NCI-H82 (cell line): Measurements from ENCODE around the gene FANK1.
"Not testable (repeated sequence)": the region's sequence is repeated elsewhere in the genome, so short reads cannot be mapped to it uniquely, and the experiment has no call there.

Experiments used
- DNase-seq: peaks from one replicate; lab custom pipeline; 2025; lab: John Stamatoyannopoulos, UW

The FANK1 gene

GRCh38 chr10:125928928-125929585 lies 32.7 kb downstream of the FANK1 start:
- DNase-seq: peak; percentile 61

GRCh38 chr10:125929618-125930017 lies 33.3 kb downstream of the FANK1 start:
- no peak for DNase-seq

GRCh38 chr10:125933693-125934092 lies 37.3 kb downstream of the FANK1 start:
- DNase-seq: no peak

GRCh38 chr10:125936331-125936730 lies 40.0 kb downstream of the FANK1 start:
- DNase-seq: no peak

- DNase-seq: no peak
Observed at GRCh38 chr10:125940515-125940914, 44.2 kb downstream of the FANK1 start.

DNA sequence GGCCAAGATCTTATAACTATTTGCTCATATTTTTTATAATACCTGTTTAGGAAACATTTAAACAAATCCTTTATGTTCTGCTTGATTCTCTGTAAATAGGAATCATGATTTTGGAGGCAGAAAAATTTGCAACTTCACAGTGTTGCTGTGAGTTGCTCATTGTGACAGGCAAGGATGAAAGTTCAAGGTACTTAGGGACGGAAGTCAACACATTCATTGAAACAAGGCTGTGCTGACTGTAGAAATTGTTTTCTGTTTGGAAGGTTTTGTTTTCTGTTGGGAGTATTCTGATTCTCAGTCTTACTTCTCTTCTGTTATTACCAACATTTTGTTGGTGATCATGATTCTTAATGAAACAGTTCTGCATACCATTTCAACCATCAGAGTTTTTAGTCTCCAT lies 54.9 kb downstream of the FANK1 start:
- no peak for DNase-seq

DNA sequence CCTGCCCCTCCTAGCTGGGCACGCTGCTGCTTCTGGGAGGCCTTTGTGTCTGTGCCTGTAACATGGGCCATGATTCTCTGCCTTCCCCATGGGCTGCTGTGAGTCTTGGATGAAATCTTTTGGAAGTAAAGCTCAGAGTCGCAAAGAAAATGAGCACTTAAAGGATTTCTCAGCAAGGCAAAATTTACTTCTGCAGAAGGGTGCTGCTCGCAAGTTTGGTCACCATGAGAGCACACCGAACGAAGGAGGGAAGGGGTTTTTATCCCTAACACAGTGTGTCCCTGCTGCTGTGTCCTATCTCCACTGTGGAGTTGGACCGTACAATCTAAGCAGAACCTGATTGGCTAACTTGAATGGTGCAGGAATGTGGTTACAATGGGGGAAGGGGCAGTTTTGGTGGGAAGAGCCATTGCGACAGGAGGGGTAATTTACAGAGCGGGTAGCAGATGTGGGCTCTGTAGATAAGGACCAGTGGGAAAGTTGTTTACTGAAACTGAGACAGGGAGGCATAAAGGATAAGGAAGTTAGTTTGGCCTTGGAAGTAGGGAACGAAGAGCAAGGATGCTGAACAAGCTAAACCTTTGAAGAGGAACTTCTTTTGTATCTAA lies 57.5 kb downstream of the FANK1 start:
- peak; percentile 0 for DNase-seq

DNA sequence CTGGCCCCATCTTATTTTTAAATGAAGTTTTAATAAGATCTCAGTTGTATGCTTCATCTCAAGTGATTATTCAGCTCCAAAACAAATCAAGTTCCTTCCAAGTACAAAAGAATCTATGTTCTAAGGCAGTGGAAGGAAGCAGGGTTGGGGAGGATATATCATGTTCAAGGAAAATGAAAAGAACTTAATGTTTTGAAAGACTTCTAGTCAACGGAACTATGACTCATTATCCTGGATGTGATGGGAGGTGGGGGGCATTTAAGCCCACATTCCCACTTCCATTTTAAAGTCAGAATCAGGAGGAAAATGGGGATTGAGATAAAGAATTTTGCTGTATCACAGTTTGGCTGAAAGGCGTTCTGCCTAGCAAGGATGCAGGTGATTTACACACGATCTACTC lies 59.4 kb downstream of the FANK1 start:
- DNase-seq: no peak

DNA sequence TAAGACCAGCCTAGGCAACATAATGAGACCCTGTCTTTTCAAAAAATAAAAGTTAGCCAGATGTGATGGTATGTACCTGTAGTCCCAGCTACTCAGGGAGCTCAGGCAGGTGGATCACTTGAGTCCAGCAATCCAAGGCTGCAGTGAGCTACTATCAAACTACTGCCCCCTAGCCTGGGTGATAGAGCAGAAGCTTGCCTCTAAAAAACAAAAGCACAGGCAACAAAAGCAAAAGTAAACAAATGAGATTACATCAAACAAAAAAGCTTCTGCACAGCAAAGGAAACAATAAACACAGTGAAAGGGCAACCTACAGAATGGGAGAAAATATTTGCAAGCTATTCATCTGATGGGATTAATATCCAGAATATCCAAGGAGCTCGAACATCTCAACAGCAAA lies 65.4 kb downstream of the FANK1 start:
- DNase-seq: no peak

- DNase-seq: no peak
Observed at GRCh38 chr10:125962200-125962599, 65.8 kb downstream of the FANK1 start.

DNA sequence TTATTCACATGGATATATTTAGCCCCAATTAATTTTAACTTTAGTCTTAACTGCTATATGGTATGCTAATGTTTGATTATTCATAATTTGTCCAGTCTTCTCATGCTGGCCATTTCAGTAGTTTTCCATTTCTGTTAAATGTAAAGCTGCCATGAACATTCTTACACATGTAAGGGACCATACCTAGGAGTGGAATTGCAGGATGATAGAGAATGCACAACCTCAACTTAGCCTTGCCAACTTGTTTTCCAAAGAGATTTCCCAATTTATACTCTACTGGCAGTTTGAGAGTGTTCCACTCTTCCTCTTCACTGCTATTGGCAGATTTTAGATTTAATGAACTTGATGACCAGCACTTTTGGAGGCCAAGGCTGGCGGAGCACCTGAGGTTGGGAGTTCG lies 68.2 kb downstream of the FANK1 start:
- DNase-seq: no peak

DNA sequence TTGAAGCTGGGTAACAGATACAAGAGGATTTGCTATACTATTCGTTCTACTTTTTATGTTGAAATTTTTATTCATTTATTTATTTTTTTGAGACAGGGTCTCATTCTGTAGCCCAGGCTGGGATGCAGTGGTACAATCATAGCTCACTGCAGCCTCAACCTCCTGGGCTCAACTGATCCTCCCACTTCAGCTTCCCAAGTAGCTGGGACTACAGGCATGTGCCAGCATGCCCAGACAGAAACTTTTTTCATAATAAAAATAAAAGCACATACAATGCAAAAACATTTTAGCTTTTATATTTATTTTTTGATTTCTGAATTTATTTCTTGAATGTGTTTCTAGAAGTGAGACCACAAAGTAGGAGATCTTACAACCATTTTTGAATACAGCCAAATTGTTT lies 71.2 kb downstream of the FANK1 start:
- no peak for DNase-seq

DNA sequence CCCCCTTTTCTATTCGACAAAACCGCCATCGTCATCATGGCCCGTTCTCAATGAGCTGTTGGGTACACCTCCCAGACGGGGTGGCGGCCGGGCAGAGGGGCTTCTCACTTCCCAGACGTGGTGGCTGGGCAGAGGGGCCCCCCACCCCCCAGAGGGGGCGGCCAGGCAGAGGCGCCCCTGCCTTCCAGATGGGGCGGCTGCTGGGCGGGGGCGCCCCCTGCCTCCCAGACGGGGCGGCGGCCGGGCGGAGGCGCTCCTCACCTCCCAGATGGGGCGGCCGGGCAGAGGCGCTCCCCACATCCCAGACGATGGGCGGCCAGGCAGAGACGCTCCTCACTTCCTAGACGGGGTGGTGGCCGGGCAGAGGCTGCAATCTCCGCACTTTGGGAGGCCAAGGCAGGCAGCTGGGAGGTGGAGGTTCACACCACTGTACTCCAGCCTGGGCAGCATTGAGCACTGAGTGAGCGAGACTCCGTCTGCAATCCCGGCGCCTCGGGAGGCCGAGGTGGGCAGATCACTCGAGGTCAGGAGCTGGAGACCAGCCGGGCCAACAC lies 73.8 kb downstream of the FANK1 start:
- DNase-seq: not testable (repeated sequence)

DNA sequence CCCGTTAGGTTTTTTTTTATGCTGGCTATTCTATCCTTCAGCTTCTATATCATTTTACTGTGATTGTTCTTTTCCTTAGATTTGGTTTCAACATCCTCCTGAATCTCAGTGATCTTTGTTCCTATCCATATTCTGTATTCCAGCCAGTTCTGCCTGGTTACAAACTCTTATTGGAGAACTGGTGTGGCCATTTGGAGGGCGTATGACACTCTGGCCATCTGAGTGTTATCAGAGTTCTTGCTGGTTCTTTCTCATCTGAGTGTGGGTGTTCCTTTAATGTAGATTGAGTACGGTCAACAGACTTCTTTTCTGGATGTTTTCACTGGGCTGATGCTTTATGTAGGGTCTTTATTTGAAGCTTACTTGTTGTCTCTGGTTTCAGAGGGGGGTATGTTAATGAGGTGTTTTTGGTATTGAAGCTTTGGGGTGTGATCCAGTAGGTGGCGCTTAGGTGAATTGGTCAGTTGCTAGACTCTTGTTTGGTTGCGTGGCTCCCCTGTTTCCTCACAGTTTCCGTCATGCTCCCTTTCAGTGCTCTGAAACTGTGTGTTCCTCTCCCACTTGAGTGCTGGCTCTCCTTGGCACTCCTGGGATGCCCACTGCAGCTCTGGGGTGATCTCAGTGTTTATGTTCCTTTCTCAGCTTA lies 80.7 kb downstream of the FANK1 start:
- peak; percentile 26 for DNase-seq

GRCh38 chr10:125979976-125980375 lies 83.6 kb downstream of the FANK1 start:
- no peak for DNase-seq

- no peak for DNase-seq
Observed at GRCh38 chr10:125980521-125981035, 84.2 kb downstream of the FANK1 start.

DNA sequence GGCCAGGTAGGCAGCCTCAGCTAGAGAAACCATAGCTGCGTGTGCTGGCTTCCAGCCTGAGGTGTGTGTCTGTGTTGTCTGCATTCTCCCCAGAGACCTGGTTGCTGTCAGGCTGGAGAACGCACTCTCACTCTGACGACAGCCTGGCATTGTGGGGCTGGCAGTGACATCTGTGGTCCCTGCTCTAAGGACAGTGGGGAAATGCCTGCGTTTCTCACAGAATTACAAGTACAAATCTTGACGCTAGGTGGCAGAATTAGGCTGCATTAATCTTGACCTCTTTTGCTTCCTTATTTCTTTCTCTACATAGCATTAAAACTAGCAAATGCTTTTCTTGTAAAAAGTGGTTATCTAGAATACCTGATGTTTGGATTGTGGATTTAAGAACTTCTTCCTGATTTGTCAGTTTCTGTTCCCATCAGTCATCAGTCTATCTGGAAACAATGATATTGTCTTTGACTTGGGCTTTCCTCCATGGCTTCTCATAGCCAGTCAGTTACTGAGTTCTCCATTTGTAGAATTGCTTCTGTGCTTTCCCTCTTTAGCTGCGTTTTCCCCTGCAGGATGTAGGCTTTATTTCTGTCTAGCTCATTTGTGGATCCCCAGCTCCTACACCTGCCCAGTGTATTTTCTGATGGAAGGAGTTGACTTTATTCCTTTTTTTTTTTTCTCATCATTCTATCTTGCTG lies 86.0 kb downstream of the FANK1 start:
- DNase-seq: peak; percentile 80

DNA sequence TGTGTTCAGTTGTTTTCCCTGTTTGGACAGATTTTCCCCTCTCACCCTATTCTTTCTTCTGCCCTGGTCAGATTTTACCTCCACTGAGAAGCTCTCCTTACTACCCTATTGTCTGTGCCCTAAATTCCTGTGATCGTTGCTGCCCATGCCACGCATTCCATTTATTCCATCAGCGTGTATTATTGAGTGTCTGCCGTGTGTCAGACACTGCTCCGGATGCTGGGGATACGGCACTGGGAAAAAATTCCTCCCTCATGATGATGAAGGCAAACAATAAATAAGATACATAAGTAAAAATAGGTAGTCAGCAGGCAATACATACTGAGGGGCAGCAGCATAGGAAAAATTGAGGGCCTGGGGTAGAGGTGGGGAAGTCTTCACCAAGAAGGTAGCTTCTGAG lies 86.8 kb downstream of the FANK1 start:
- DNase-seq: no peak

GRCh38 chr10:125983656-125984055 lies 87.3 kb downstream of the FANK1 start:
- DNase-seq: peak; percentile 43

- no peak for DNase-seq
Observed at GRCh38 chr10:125984346-125984745, 88.0 kb downstream of the FANK1 start.

- no peak for DNase-seq
Observed at GRCh38 chr10:125984865-125985495, 88.6 kb downstream of the FANK1 start.
